22Rv1 (cell line): ENCODE results near the gene MTAP.

Experiments
- ZFX ChIP-seq: fragments of 450-650 bp; IDR thresholded peaks from 2 replicates; pipeline ENCODE4 v1.6.1; 2017; ENCODE audit warnings: antibody characterized with exemption, borderline replicate concordance
- TF ChIP-seq, protein P1 (sequence below): fragments of 450-650 bp; IDR thresholded peaks from 2 replicates; pipeline ENCODE4 v1.5.1; 2017; ENCODE audit warnings: mild to moderate bottlenecking

DNA sequence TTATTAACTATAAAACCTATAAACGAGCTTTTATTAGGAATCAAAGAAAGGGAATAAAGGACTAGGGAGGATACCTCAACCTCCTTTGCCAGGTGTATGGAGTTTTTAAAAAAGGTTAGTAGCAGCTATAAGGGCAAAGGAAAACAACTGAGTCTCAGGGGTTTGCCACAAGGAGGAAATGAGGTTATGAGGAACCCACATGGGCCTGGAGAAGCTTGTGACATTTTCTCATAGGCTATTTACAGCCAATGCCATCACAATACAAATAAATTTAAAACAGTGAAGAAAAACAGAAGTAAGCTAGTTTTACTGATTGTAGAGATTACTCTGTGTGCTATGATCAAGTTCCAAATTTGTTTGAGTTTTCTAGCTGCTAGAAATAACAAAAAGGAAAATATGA, 99.1 kb downstream of the MTAP start:
- TF ChIP-seq, protein P1, sequence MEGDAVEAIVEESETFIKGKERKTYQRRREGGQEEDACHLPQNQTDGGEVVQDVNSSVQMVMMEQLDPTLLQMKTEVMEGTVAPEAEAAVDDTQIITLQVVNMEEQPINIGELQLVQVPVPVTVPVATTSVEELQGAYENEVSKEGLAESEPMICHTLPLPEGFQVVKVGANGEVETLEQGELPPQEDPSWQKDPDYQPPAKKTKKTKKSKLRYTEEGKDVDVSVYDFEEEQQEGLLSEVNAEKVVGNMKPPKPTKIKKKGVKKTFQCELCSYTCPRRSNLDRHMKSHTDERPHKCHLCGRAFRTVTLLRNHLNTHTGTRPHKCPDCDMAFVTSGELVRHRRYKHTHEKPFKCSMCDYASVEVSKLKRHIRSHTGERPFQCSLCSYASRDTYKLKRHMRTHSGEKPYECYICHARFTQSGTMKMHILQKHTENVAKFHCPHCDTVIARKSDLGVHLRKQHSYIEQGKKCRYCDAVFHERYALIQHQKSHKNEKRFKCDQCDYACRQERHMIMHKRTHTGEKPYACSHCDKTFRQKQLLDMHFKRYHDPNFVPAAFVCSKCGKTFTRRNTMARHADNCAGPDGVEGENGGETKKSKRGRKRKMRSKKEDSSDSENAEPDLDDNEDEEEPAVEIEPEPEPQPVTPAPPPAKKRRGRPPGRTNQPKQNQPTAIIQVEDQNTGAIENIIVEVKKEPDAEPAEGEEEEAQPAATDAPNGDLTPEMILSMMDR, result no peak
- TF ChIP-seq ZFX, result no peak
